ENCODE data around the gene DBNL. TPM values are rescaled to one million over a fixed set of nuclear protein-coding genes. Genes with fewer than 3 reads are reported as not detected.

DBNL gene
- polyA plus RNA-seq, 3 donors, result 69.6 to 75.9 (median 75.1) TPM

GRCh38 chr7:44059219-44060090 is 15.0 kb downstream of the DBNL start:
- DNase-seq, result no peak

GRCh38 chr7:44060091-44060947 is 15.8 kb downstream of the DBNL start:
- DNase-seq, result no peak

GRCh38 chr7:44060948-44061644 is 16.6 kb downstream of the DBNL start:
- no peak for DNase-seq

GRCh38 chr7:44061645-44062179 is 17.2 kb downstream of the DBNL start:
- no peak for DNase-seq

- DNase-seq, result no peak
Measured at GRCh38 chr7:44062180-44062902, 17.8 kb downstream of the DBNL start.

- DNase-seq, result no peak
Measured at GRCh38 chr7:44062903-44063295, 18.4 kb downstream of the DBNL start.

- no peak for DNase-seq
Measured at GRCh38 chr7:44063547-44063893, 19.0 kb downstream of the DBNL start.

- no peak for DNase-seq
Measured at GRCh38 chr7:44063894-44064651, 19.6 kb downstream of the DBNL start.

GRCh38 chr7:44064791-44065430 is 20.4 kb downstream of the DBNL start:
- no peak for DNase-seq

- DNase-seq, result no peak
Measured at GRCh38 chr7:44065431-44066110, 21.1 kb downstream of the DBNL start, which contains the start of gene PGAM2. Gene PGAM2, minus strand, starts transcription at chr7:44065567. Its CDS starts 38 bp downstream, at chr7:44065529.

- no peak for DNase-seq
Measured at GRCh38 chr7:44066111-44066460, 21.6 kb downstream of the DBNL start.

GRCh38 chr7:44066494-44067063 is 22.1 kb downstream of the DBNL start:
- no peak for DNase-seq

GRCh38 chr7:44067064-44067951 is 22.8 kb downstream of the DBNL start:
- DNase-seq, result no peak

- DNase-seq, result no peak
Measured at GRCh38 chr7:44068054-44068453, 23.6 kb downstream of the DBNL start.

- DNase-seq, result no peak
Measured at GRCh38 chr7:44071726-44072363, 27.3 kb downstream of the DBNL start.

GRCh38 chr7:44072364-44073231 is 28.1 kb downstream of the DBNL start:
- DNase-seq, result peak; percentile 54
